Measurements from ENCODE around the gene PAQR8.

DNA sequence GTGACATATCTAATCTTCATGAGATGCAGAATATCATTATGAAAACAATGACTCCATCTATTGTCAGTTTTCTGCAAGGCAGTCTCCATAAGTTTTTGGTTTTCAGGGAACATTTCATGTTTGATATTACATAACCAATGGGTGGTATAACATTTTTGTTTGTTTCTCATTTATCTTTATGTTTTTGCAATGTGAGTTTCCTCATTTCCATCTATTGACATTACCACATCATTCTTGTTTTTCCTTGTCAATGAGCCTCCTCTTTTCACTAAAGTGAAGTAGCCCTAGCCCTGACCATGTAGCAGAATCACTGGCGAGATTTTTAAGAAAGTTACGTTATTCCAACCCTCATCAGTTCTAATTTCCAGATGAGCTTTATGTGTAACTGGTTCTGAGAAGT, 62.6 kb downstream of the PAQR8 start:
- TF ChIP-seq, protein P1, sequence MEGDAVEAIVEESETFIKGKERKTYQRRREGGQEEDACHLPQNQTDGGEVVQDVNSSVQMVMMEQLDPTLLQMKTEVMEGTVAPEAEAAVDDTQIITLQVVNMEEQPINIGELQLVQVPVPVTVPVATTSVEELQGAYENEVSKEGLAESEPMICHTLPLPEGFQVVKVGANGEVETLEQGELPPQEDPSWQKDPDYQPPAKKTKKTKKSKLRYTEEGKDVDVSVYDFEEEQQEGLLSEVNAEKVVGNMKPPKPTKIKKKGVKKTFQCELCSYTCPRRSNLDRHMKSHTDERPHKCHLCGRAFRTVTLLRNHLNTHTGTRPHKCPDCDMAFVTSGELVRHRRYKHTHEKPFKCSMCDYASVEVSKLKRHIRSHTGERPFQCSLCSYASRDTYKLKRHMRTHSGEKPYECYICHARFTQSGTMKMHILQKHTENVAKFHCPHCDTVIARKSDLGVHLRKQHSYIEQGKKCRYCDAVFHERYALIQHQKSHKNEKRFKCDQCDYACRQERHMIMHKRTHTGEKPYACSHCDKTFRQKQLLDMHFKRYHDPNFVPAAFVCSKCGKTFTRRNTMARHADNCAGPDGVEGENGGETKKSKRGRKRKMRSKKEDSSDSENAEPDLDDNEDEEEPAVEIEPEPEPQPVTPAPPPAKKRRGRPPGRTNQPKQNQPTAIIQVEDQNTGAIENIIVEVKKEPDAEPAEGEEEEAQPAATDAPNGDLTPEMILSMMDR (IDR thresholded peaks at IDR 0.05): no peak
- TF ChIP-seq, protein P2, sequence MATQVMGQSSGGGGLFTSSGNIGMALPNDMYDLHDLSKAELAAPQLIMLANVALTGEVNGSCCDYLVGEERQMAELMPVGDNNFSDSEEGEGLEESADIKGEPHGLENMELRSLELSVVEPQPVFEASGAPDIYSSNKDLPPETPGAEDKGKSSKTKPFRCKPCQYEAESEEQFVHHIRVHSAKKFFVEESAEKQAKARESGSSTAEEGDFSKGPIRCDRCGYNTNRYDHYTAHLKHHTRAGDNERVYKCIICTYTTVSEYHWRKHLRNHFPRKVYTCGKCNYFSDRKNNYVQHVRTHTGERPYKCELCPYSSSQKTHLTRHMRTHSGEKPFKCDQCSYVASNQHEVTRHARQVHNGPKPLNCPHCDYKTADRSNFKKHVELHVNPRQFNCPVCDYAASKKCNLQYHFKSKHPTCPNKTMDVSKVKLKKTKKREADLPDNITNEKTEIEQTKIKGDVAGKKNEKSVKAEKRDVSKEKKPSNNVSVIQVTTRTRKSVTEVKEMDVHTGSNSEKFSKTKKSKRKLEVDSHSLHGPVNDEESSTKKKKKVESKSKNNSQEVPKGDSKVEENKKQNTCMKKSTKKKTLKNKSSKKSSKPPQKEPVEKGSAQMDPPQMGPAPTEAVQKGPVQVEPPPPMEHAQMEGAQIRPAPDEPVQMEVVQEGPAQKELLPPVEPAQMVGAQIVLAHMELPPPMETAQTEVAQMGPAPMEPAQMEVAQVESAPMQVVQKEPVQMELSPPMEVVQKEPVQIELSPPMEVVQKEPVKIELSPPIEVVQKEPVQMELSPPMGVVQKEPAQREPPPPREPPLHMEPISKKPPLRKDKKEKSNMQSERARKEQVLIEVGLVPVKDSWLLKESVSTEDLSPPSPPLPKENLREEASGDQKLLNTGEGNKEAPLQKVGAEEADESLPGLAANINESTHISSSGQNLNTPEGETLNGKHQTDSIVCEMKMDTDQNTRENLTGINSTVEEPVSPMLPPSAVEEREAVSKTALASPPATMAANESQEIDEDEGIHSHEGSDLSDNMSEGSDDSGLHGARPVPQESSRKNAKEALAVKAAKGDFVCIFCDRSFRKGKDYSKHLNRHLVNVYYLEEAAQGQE (IDR thresholded peaks at IDR 0.05; ENCODE audit: insufficient read depth in 1 of 2, low read depth in 2 of 2, low read length in 1 of 2): no peak

Data from Panc1 (cell line).